ENCODE measurements around the gene EME1.

Gene EME1

DNA sequence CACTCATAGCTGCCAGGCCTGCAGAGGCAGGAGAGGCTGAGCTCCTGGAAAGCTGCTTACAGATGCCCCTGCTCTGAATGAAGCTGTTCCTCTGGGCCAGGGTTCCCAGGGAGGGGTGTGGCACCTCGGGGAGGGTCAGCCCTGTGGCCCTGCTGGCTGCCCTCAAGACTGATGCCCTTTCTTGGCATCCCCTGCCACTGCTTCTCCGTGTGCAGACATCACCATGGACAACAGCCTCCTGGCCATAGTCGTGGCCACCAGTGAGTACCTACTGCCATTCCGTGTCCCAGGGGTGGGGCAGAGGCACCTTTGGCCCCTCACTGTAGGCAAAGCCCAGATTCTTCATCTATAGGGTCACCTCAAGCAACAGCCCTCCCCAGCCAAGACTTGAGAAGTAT, 9.0 kb upstream of the EME1 start:
- no peak for DNase-seq

GRCh38 chr17:50364715-50365114, 8.3 kb upstream of the EME1 start:
- DNase-seq = no peak

DNA sequence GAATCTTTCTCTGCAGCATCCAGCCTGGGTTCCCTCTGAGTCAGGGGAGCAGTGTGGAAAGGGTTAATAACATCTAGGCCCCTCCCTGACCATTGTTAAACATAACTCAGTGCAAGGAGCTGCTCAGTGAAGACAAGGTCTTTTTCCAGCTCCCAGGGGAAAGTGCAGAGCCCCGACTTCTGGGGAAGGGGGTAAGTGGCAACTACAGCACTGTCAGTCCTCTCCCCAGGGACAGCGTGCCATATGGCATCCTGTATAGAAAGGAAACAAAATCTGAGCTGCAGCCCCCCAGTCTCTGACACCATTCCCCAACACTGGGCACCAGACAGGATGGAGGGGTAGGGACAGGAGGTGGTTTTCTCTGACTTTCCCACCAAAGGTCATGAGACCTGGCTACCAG, 7.9 kb upstream of the EME1 start:
- no peak for DNase-seq

DNA sequence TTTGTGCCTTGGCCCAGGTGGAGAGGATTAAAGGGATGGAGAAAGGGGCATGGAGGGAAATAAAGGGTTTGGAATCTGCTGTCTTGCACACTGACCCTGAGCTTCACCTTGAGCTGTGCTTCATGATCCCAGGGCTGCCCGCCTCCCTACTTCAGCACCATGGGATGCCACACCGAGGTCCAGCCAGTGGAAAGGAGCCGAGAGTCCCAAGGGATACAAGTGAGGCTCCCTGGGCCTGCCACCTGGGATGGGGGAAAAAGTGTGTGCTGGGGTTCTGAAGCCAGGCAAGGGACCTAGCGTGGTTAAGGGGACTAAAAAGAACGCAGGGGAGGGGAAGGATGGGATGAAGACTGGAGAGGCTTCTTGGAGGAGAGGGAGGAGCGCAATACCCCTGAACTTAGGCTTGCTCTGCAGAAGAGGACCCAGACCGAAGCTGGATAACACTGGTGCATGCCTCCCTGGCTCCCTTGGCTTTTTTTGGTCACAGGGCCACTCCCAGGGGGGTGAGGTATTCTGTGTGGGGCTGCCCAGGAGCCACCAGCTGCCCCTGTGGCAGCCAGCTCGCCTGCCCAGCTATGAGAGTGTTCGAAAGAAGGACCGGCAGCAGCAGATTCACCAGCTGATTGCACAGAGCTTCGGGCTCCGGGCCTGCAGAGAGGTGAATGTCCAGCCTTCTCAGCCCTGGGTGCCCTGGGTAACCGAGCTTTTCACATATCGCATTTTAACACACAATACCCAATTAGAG, 7.2 kb upstream of the EME1 start:
- no peak for DNase-seq

- DNase-seq = no peak
Measured at GRCh38 chr17:50367401-50367800, 5.6 kb upstream of the EME1 start.

DNA sequence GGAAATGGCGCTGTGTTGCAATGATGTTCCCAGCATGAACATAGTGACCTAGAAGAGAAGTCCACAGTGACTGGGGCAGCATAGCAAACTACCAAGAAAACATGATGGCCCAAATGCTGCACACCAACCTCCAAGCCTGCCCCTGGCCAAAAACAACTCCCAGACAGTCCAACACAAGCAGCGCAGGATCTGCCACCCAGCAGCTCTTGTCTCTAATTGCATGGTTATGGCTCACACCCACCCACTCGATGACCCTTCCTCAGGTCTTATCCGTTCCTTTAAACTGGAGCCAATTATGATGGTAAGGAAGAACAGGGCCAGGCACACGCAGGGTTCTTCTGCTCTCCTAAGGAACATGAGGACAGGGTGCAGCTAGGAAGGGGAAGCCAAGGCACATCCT, 3.0 kb upstream of the EME1 start:
- DNase-seq = no peak

GRCh38 chr17:50371526-50371925, 1.5 kb upstream of the EME1 start:
- DNase-seq = no peak

DNA sequence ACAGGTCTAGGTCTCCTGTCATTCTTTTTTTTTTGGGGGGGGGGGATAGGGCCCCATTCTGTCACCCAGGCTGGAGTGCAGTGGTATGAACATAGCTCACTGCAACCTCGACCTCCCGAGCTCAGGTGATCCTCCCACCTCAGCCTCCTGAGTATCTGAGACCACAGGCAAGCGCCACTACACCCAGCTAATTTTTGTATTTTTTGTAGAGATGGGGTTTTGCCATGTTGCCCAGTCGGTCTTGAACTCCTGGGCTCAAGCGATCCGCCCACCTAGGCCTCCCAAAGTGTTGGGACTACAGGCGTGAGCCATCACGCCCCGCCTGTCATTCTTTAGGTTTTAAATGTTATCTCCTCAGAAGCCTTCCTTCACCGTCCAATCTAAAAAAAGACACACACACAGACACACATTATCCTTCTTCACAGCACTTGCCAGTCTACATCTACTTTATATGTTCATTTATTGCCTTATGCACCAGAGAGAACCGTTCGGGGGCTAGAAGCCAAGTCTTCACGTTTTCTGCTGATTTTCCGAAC, 739 bp upstream of the EME1 start:
- DNase-seq = no peak

- DNase-seq = no peak
Measured at GRCh38 chr17:50373705-50374104, 676 bp downstream of the EME1 start.

- DNase-seq = no peak
Measured at GRCh38 chr17:50375858-50376538, 3.0 kb downstream of the EME1 start.

- no peak for DNase-seq
Measured at GRCh38 chr17:50379351-50380132, 6.5 kb downstream of the EME1 start.

DNA sequence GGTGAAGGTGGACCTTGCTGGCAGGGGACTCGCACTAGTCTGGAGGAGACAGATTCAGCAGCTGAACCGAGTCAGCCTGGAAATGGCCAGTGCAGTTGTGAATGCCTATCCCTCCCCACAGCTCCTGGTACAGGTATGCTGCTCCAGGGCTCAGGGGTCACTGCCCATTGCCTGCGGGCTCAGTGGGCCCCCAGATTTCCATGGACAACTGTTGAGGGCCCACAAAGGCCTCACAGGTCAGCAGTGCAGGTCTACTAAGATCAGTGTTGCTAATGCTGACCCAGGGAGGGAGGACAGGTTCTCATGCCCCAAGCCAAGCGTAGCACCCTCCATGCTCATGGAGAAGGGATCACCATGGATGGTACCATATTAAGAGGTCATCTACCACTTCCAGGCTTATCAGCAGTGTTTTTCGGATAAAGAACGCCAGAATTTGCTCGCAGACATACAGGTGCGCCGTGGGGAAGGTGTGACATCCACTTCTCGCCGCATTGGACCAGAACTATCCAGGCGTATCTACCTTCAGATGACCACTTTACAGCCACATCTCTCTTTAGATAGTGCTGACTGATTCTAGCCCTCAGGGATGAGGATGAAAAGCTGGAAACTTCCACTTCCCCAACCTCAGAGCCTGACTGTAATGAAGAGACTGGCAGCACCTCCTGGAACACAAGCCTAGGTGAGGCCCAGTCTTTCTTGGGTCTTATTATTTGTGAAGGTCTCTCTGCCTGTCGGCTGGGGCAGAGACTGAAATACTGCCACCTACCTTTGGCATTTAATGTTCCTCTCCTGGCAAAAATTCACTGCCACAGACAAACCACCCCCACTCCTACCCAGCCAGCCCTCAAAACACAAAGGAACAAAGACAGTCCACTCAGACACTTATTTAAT, 7.6 kb downstream of the EME1 start:
- DNase-seq = no peak

DNA sequence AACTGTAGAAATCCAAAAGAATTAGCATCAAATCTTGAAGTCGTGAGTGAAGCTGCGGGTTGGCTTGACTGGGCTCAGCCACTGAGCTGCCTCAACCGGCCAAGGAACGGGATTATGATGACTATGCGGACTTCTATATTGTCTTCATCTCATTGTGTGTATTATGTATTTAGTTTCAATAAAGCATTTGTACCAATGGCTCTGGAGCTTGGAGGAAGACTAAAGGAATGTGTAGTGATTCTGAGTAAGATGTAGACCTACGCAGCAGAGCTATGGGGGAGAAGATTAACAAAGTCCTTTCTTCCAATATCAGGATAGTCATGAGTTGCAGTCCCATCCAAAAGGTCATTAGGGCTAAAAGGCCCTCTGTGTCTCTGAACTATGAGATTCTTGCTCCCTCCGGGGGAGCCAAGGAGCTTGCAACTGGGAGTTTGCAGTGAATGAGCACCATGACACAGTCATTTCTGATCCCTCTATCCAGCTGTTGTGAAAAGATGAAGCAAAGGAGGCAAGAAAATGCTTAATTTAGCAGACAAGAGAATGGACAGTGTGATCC, 8.3 kb downstream of the EME1 start:
- no peak for DNase-seq

GRCh38 chr17:50381920-50382319, 8.9 kb downstream of the EME1 start:
- DNase-seq = no peak

GRCh38 chr17:50382931-50383330, 9.9 kb downstream of the EME1 start:
- DNase-seq = no peak

DNA sequence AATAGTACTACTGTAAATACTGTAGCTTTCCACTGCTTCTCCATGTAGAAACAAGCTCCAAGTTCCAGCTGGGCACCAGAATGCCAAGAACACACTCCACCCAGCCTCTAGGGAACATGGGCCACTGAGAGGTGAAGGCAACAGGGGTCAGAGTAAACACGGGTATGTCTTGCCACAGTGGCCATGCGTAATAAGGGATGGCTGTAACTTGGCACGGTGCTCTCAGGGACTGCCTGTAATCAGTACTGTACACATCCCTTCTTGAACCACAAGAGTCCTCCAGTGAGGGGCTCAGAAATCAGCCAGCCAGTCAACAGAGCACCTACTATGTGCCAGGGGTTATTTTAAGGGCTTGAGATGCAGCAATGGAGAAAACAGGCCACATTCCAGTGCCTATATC, 13.5 kb downstream of the EME1 start:
- no peak for DNase-seq

DNA sequence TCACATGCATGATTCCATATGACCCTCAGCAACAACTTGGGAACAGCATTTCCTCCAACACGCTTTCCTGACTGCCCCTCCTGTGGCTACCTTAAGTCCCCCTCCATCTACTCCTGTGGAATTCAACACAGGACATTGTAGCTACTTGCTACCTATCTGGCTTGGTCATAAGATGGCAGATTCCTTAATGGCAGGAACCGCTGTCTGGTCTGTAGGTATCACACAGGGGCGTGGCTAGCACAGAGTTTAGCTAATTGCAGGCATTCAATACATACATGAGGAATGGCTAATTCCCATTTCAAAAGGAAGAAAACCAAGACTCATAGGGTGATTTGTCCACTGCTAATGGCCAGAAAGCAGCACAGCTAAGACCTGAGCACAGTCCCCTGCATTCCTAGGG, 15.7 kb downstream of the EME1 start:
- DNase-seq = no peak

GRCh38 chr17:50389534-50389933, 16.5 kb downstream of the EME1 start:
- no peak for DNase-seq

DNA sequence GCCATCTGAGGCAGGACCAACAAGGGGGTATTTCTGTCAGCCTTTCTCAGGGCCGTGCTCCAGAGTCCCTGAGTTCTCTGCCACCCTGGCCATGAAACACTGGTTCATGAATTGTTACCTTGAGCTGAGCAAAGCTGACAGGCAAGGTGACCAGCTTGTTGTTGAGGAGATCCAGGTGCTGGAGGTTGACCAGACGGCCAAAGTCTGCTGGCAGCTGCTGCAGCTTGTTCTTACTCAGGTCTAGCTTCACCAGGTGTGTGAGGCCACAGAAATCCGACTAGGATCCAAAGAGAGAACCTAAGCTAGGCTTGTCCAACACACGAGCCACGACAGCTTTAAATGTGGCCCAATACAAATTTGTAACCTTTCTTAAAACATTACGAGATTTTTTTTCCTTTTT, 19.6 kb downstream of the EME1 start:
- DNase-seq = no peak

GRCh38 chr17:50393700-50394099, 20.7 kb downstream of the EME1 start:
- no peak for DNase-seq

DNA sequence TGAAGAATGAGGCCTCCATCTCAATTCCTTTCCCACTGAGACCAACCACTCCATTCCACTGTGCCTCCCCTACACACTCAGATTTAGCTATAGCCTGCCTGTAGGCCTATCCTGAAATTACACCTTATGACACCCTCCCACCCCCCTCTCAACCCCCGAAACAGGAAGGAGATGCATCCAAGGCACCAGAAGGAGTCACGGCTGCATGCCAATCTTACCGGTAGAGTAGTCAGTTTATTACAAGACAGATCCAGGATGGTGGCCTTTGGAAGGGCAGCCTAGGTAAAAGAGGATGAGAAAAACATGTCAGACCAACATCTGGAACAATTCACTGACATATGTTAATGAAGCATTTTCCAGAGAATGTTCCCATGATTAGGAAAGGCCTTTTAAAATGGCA, 21.7 kb downstream of the EME1 start:
- DNase-seq = no peak
